SK-N-SH (cell line): ENCODE measurements around the gene NUDT1.

Source experiments
- EZH2phosphoT487 ChIP-seq: fragments of 200-600 bp; sonication (generic); IDR thresholded peaks from 2 replicates; pipeline ENCODE4 v1.6.1; 2017; ENCODE audit warnings: low read depth, mixed run types, mild to moderate bottlenecking, antibody characterized with exemption, moderate library complexity, borderline replicate concordance
- GABPA ChIP-seq: IDR thresholded peaks from 2 replicates; pipeline ENCODE4 v1.4.0; 2012; ENCODE audit warnings: low read depth, mild to moderate bottlenecking
- MXI1 ChIP-seq: IDR thresholded peaks from 2 replicates; pipeline ENCODE4 v1.6.1; 2012; ENCODE audit warnings: mild to moderate bottlenecking, low read depth, low read length, improper control_type of control experiment
- RAD21 ChIP-seq: IDR thresholded peaks from 2 replicates; pipeline ENCODE4 v1.6.1; 2012; ENCODE audit warnings: mild to moderate bottlenecking, low read length
- RCOR1 ChIP-seq: fragments of 150-350 bp; IDR thresholded peaks from 2 replicates; pipeline ENCODE4 v1.6.1; 2017; ENCODE audit warnings: antibody characterized with exemption, low read length
- RFX5 ChIP-seq: IDR thresholded peaks from 2 replicates; pipeline ENCODE4 v1.6.1; 2012; ENCODE audit warnings: mild to moderate bottlenecking, improper control_type of control experiment, low read length
- TAF1 ChIP-seq: IDR thresholded peaks from 2 replicates; pipeline ENCODE4 v1.6.1; 2012; ENCODE audit warnings: low read depth, mild to moderate bottlenecking, low read length, moderate library complexity, borderline replicate concordance
- TF ChIP-seq, protein P1 (sequence below): IDR thresholded peaks from 2 replicates; pipeline ENCODE4 v1.4.0; 2012; ENCODE audit warnings: low read depth
- TF ChIP-seq, protein P2 (sequence below): IDR thresholded peaks from 2 replicates; pipeline ENCODE4 v1.4.0; 2012; ENCODE audit warnings: low read depth, borderline replicate concordance
- TF ChIP-seq, protein P3 (sequence below): fragments of 200-600 bp; sonication (generic); IDR thresholded peaks from 2 replicates; pipeline ENCODE4 v1.6.1; 2017; ENCODE audit warnings: antibody characterized with exemption, mild to moderate bottlenecking, moderate library complexity
- TF ChIP-seq, protein P4 (sequence below): IDR thresholded peaks from 2 replicates; pipeline ENCODE4 v1.6.1; 2012; ENCODE audit warnings: mild to moderate bottlenecking, low read depth, low read length, moderate library complexity
- TF ChIP-seq, protein P5 (sequence below): IDR thresholded peaks from 2 replicates; pipeline ENCODE4; 2012

DNA sequence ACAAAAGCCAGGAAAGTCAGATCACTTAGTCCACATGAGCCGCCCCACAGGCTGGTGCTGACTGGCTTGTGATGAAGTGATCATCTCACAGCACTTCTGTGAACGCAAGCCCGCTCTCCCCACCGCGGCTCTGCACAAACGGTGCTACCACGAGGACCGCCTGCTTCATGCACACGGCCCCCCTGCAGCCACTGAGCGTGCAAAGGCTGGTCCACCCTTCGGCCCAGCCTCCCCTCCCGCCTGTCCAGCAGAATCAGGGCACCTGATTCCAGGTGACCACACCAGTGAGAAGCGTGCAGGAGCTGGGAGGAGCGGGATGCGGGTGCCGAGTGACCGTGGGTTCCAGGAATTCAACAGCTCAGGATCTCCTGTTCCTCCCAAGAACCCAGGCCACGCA, 41.4 kb upstream of the NUDT1 start:
- no peak for TF ChIP-seq RFX5
- no peak for TF ChIP-seq RAD21
- TF ChIP-seq, protein P1, sequence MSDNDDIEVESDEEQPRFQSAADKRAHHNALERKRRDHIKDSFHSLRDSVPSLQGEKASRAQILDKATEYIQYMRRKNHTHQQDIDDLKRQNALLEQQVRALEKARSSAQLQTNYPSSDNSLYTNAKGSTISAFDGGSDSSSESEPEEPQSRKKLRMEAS, result no peak
- TF ChIP-seq, protein P2, sequence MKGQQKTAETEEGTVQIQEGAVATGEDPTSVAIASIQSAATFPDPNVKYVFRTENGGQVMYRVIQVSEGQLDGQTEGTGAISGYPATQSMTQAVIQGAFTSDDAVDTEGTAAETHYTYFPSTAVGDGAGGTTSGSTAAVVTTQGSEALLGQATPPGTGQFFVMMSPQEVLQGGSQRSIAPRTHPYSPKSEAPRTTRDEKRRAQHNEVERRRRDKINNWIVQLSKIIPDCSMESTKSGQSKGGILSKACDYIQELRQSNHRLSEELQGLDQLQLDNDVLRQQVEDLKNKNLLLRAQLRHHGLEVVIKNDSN, result no peak
- TF ChIP-seq EZH2phosphoT487, result no peak
- TF ChIP-seq, protein P3, sequence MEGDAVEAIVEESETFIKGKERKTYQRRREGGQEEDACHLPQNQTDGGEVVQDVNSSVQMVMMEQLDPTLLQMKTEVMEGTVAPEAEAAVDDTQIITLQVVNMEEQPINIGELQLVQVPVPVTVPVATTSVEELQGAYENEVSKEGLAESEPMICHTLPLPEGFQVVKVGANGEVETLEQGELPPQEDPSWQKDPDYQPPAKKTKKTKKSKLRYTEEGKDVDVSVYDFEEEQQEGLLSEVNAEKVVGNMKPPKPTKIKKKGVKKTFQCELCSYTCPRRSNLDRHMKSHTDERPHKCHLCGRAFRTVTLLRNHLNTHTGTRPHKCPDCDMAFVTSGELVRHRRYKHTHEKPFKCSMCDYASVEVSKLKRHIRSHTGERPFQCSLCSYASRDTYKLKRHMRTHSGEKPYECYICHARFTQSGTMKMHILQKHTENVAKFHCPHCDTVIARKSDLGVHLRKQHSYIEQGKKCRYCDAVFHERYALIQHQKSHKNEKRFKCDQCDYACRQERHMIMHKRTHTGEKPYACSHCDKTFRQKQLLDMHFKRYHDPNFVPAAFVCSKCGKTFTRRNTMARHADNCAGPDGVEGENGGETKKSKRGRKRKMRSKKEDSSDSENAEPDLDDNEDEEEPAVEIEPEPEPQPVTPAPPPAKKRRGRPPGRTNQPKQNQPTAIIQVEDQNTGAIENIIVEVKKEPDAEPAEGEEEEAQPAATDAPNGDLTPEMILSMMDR, result no peak
- TF ChIP-seq TAF1, result no peak
- TF ChIP-seq MXI1, result no peak
- no peak for TF ChIP-seq GABPA
- TF ChIP-seq, protein P4, sequence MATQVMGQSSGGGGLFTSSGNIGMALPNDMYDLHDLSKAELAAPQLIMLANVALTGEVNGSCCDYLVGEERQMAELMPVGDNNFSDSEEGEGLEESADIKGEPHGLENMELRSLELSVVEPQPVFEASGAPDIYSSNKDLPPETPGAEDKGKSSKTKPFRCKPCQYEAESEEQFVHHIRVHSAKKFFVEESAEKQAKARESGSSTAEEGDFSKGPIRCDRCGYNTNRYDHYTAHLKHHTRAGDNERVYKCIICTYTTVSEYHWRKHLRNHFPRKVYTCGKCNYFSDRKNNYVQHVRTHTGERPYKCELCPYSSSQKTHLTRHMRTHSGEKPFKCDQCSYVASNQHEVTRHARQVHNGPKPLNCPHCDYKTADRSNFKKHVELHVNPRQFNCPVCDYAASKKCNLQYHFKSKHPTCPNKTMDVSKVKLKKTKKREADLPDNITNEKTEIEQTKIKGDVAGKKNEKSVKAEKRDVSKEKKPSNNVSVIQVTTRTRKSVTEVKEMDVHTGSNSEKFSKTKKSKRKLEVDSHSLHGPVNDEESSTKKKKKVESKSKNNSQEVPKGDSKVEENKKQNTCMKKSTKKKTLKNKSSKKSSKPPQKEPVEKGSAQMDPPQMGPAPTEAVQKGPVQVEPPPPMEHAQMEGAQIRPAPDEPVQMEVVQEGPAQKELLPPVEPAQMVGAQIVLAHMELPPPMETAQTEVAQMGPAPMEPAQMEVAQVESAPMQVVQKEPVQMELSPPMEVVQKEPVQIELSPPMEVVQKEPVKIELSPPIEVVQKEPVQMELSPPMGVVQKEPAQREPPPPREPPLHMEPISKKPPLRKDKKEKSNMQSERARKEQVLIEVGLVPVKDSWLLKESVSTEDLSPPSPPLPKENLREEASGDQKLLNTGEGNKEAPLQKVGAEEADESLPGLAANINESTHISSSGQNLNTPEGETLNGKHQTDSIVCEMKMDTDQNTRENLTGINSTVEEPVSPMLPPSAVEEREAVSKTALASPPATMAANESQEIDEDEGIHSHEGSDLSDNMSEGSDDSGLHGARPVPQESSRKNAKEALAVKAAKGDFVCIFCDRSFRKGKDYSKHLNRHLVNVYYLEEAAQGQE, result no peak
- TF ChIP-seq, protein P5, sequence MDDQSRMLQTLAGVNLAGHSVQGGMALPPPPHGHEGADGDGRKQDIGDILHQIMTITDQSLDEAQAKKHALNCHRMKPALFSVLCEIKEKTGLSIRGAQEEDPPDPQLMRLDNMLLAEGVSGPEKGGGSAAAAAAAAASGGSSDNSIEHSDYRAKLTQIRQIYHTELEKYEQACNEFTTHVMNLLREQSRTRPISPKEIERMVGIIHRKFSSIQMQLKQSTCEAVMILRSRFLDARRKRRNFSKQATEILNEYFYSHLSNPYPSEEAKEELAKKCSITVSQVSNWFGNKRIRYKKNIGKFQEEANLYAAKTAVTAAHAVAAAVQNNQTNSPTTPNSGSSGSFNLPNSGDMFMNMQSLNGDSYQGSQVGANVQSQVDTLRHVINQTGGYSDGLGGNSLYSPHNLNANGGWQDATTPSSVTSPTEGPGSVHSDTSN, result no peak
- TF ChIP-seq RCOR1, result no peak
